Naive thymus-derived CD4-positive, alpha-beta T cell (primary cell): ENCODE data around the gene ITGA11. TPM values are rescaled to one million over a fixed set of nuclear protein-coding genes. Genes with fewer than 3 reads are reported as not detected.

Experiments
- ATAC-seq: fragments of 150-1000 bp; cut with Tn5 transposase; 2 replicates; pipeline ENCODE4 v1.10.0; 2021; ENCODE audit warnings: mild to moderate bottlenecking, moderate library complexity
- CTCF ChIA-PET: fragments of 350-600 bp; sonication (Branson Sonifier 250); formaldehyde crosslinking; loops from one replicate; lab custom pipeline; 2021; ENCODE audit warnings: antibody characterized with exemption; lab: Charles Lee
- POLR2A ChIA-PET: fragments of 350-600 bp; sonication (Branson Sonifier 250); formaldehyde crosslinking; loops from one replicate; lab custom pipeline; 2021; ENCODE audit warnings: antibody characterized with exemption, inconsistent platforms; lab: Charles Lee
- DNase-seq, 9 donors: peaks; one replicate each; pipeline versions ENCODE4 v3.0.0 to v3.0.0-alpha.2; 2020 to 2022; ENCODE audit warnings: mixed read lengths in 1 of 9
- H3K27ac ChIP-seq: one replicate; pipeline ENCODE4 v1.7.0; 2013; ENCODE audit warnings: mild to moderate bottlenecking, low read depth, low read length, moderate library complexity
- H3K27me3 ChIP-seq, 2 donors: one replicate each; pipeline ENCODE4 v1.7.0; 2013; ENCODE audit warnings: low read length in 2 of 2, mild to moderate bottlenecking in 2 of 2, moderate library complexity in 2 of 2; ENCODE audit not compliant: control insufficient read depth in 2 of 2, insufficient read depth in 2 of 2
- H3K36me3 ChIP-seq, 3 experiments: 1 replicate in 2 of 3; 2 replicates in 1 of 3; pipeline ENCODE4 v1.7.0; 2013; ENCODE audit warnings: low read length in 3 of 3, mild to moderate bottlenecking in 3 of 3, moderate library complexity in 1 of 3; ENCODE audit not compliant: insufficient read depth in 3 of 3, control insufficient read depth in 2 of 3
- H3K4me1 ChIP-seq, 2 donors: one replicate each; pipeline ENCODE4 v1.7.0; 2013; ENCODE audit warnings: low read length in 2 of 2, mild to moderate bottlenecking in 2 of 2, moderate library complexity in 1 of 2; ENCODE audit not compliant: control insufficient read depth in 2 of 2, insufficient read depth in 2 of 2
- H3K4me3 ChIP-seq: 2 replicates; pipeline ENCODE4 v1.7.0; 2013; ENCODE audit warnings: mild to moderate bottlenecking, low read length
- H3K9me3 ChIP-seq, 3 experiments: 1 replicate in 2 of 3; 2 replicates in 1 of 3; pipeline ENCODE4 v1.7.0; 2013; ENCODE audit warnings: low read length in 3 of 3; ENCODE audit not compliant: control insufficient read depth in 2 of 3
- H3K27ac Mint-ChIP-seq, 9 donors: one replicate each; pipeline ENCODE4 v1.8.0; 2020 to 2022; ENCODE audit warnings: mixed read lengths in 9 of 9, mild to moderate bottlenecking in 8 of 9, moderate library complexity in 5 of 9, inconsistent platforms in 2 of 9
- H3K27me3 Mint-ChIP-seq, 5 donors: one replicate each; pipeline ENCODE4 v1.8.0; 2021 to 2022; ENCODE audit warnings: mixed read lengths in 5 of 5, mild to moderate bottlenecking in 1 of 5
- H3K36me3 Mint-ChIP-seq, 5 donors: one replicate each; pipeline ENCODE4 v1.8.0; 2020 to 2022; ENCODE audit warnings: mixed read lengths in 5 of 5, mild to moderate bottlenecking in 3 of 5, inconsistent platforms in 1 of 5
- H3K4me1 Mint-ChIP-seq, 7 donors: one replicate each; pipeline ENCODE4 v1.8.0; 2020 to 2022; ENCODE audit warnings: mixed read lengths in 7 of 7, mild to moderate bottlenecking in 3 of 7, inconsistent platforms in 1 of 7
- H3K4me3 Mint-ChIP-seq, 10 donors: one replicate each; pipeline ENCODE4 v1.8.0; 2020 to 2022; ENCODE audit warnings: mild to moderate bottlenecking in 10 of 10, mixed read lengths in 10 of 10, moderate library complexity in 6 of 10, inconsistent platforms in 2 of 10
- H3K9me3 Mint-ChIP-seq, 11 donors: one replicate each; pipeline ENCODE4 v1.8.0; 2020 to 2022; ENCODE audit warnings: mixed read lengths in 11 of 11, mild to moderate bottlenecking in 4 of 11, inconsistent platforms in 1 of 11, moderate library complexity in 1 of 11
- intact Hi-C, 2 donors: fragments of 100-400 bp; cut with micrococcal nuclease; formaldehyde crosslinking; loops; one replicate each; pipeline ENCODE4 v1.15.1; 2023
- polyA plus RNA-seq, 2 donors: library from polyadenylated mRNA; unstranded; fragments of 300-500 nt; fragmentation: Illumina TruSeq; gene quantifications; one replicate each; pipeline ENCODE4 v1.2.3, GENCODE V29; 2021
- total RNA-seq, 6 experiments: library from RNA in 5 of 6; stranded (reverse) in 5 of 6; gene quantifications; 1 replicate in 5 of 6; 2 replicates in 1 of 6; pipeline ENCODE4 v1.2.3 and lab custom pipeline; 2021 to 2026

Gene ITGA11
- total and polyA plus RNA-seq, 7 experiments from 2014 or later: 0.02 to 1.1 (median 0.08) TPM; not detected in 2

DNA sequence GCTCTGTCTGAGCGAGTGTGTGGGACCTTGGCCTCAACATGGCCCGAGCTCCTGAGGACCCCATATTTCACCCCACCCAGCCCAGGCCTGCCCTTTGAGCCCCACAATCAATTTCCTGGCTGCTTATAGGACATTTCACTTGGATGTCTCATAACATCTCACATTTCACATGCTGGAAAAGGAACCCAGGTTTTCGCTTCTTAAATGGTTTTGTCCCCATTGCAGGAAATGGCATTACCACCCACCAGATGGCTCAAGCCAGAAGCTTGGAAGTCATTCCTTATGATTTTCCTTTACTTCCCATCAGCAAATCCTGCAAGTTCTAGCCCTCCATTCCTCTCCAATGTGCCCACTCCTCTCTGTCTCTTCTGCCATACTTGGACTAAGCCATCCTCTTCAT, 14.9 kb downstream of the ITGA11 start:
- Mint-ChIP-seq H3K9me3 (no peaks in the 10 kb centered on the region), H3K4me3 (no peak overlapping the region), H3K27me3 (peaks cover 0 to 6% (median 4%) of the 10 kb centered on the region in 5 donors), H3K4me1 (no peaks in the 10 kb centered on the region), H3K36me3 (no peaks in the 10 kb centered on the region), H3K27ac (no peak overlapping the region)
- H3K4me3 ChIP-seq: no peak overlapping the region
- H3K9me3 ChIP-seq: no peaks in the 10 kb centered on the region
- no peak for ATAC-seq
- no peaks in the 10 kb centered on the region for H3K4me1 ChIP-seq
- peak in 1 of 9 donors; percentile 4 for DNase-seq
- ChIA-PET POLR2A (no interaction called here), CTCF (no interaction called here)
- intact Hi-C loops: no loop called here
- no peak overlapping the region for H3K27ac ChIP-seq
- no peaks in the 10 kb centered on the region for H3K36me3 ChIP-seq
- H3K27me3 ChIP-seq: no peaks in the 10 kb centered on the region

DNA sequence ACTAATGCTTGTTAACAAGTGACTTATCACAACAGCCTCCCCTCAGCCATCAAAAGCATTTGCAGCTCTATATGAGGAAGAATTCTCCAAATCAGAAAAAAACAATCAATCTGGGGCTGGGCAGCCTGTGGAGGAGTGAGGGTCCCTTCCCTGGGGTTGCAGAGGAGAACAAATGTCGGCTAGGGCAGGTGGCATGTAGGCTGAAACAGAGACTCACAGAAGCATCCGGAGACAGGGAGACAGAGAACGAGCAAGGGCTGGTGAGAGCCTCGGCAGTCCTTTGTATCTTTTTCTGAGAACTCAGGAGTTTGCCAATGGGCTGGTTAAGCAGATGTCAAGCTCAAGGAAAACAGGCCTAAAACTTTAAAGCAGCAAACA, 15.8 kb downstream of the ITGA11 start:
- ATAC-seq: no peak
- intact Hi-C loops: no loop called here
- Mint-ChIP-seq H3K27ac (no peak overlapping the region), H3K27me3 (peaks cover 0 to 6% (median under 1%) of the 10 kb centered on the region in 5 donors), H3K4me1 (no peaks in the 10 kb centered on the region), H3K9me3 (no peaks in the 10 kb centered on the region), H3K36me3 (no peaks in the 10 kb centered on the region), H3K4me3 (no peak overlapping the region)
- POLR2A ChIA-PET: no interaction called here
- Histone ChIP-seq H3K4me3 (no peak overlapping the region), H3K36me3 (no peaks in the 10 kb centered on the region), H3K9me3 (no peaks in the 10 kb centered on the region), H3K27ac (no peak overlapping the region), H3K4me1 (no peaks in the 10 kb centered on the region), H3K27me3 (no peaks in the 10 kb centered on the region)
- DNase-seq: no peak
- CTCF ChIA-PET: no interaction called here

DNA sequence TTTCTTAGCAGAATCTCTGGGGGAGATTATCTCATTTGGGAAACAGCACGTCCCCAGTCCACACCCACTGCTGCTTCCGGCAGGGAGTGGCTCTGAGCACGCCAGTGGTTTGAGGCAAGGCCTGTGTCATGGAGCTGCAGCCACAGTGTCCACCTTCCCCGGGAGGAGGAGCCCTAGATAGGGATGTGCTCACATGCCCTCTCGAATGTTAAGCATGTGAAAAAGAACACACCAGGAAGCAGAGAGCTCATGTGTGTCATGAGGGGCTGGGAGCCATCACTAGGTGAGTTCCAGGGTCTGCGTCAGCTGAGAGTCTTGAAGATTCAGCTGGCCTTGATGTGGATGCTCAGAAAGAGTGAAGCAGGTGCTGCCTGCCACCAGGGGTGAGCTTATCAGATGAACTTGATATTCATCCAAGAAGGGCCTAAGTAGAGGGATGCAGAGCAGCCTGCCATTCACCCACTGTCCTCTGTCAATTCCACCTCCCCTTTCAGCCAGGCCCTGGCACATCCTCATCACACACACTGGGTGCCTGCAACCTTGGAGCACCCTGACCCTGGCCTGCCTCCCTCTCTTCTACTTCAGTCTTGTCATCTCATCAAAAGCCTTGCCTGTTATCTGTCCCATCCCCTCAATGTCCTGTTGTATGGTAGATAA, 16.3 kb downstream of the ITGA11 start:
- no peak for ATAC-seq
- Histone ChIP-seq H3K27me3 (no peaks in the 10 kb centered on the region), H3K4me1 (no peaks in the 10 kb centered on the region), H3K9me3 (no peaks in the 10 kb centered on the region), H3K27ac (no peak overlapping the region), H3K36me3 (no peaks in the 10 kb centered on the region), H3K4me3 (no peak overlapping the region)
- CTCF ChIA-PET: no interaction called here
- Mint-ChIP-seq H3K4me1 (no peaks in the 10 kb centered on the region), H3K4me3 (no peak overlapping the region), H3K27ac (no peak overlapping the region), H3K27me3 (peaks cover 0 to 5% (median 0%) of the 10 kb centered on the region in 5 donors), H3K9me3 (no peaks in the 10 kb centered on the region), H3K36me3 (no peaks in the 10 kb centered on the region)
- no peak for DNase-seq
- intact Hi-C loops: no loop called here
- POLR2A ChIA-PET: no interaction called here

DNA sequence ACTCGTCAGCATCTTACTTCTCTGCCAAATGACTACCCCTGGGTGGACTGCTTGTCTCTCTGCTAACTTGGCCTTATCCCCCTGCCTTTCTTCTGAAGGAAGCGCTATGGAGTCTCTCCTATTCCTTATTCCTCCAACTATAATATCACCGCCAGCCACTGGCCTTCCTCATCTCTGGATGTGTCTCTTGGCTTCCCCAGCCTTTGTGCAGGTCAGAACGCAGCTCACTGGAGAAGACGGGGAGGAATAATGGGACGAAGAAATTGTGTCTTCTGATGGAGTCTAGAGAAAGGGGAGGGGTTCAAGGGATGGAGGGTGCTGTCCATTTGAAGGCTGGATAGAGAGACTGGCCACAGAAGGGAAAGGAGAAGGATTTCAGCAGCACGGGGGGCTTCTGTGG, 16.9 kb downstream of the ITGA11 start:
- Mint-ChIP-seq H3K36me3 (no peaks in the 10 kb centered on the region), H3K4me1 (no peaks in the 10 kb centered on the region), H3K4me3 (no peak overlapping the region), H3K27me3 (peaks cover 0 to 4% (median 0%) of the 10 kb centered on the region in 5 donors), H3K27ac (no peak overlapping the region), H3K9me3 (no peaks in the 10 kb centered on the region)
- intact Hi-C loops: no loop called here
- no peak overlapping the region for H3K4me3 ChIP-seq
- H3K36me3 ChIP-seq: no peaks in the 10 kb centered on the region
- H3K27me3 ChIP-seq: no peaks in the 10 kb centered on the region
- H3K4me1 ChIP-seq: no peaks in the 10 kb centered on the region
- ChIA-PET CTCF (no interaction called here), POLR2A (no interaction called here)
- no peak for DNase-seq
- ATAC-seq: no peak
- H3K27ac ChIP-seq: no peak overlapping the region
- H3K9me3 ChIP-seq: no peaks in the 10 kb centered on the region

DNA sequence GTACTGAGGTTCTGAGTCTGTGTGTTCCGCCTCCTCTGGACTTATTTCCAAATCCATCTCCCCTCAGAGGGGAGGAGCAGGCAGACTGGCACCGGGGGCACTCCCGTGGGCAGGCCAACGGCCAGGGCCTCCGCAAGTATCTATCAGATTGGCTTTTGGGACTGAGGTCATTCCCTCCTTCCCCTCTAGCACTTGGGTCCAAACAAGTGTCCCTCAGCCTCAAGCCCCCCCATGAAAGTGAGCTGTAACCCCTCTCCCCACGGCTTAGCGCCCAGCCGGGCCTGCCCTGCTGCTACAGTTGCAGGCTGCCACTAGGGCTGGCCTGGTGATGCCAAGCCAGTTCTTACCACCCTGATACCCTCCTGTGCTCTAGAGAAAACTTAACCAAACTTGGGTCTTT, 17.4 kb downstream of the ITGA11 start:
- CTCF ChIA-PET: no interaction called here
- no peak for ATAC-seq
- peaks cover 0 to 4% (median 0%) of the 10 kb centered on the region in 5 donors for H3K27me3 Mint-ChIP-seq

DNA sequence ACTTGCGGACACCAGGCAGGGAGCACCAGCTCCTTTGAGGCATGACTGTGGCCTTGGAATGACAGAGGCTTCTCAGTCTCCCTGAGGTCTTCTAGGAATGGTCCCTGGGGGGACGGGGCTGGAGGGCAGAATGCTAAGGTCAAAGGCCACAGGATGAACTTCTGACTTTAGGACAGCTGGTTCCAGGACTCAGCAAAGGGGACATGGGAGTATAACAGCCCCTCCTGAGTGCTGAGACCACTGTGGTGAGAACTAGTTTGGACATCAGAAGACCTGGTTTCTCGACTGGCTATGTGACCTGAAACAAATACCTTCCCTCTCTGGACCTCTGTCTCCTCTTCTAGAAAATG, 17.8 kb downstream of the ITGA11 start:
- intact Hi-C loops: no loop called here
- Histone ChIP-seq H3K4me3 (no peak overlapping the region), H3K36me3 (no peaks in the 10 kb centered on the region), H3K27ac (no peak overlapping the region), H3K27me3 (no peaks in the 10 kb centered on the region), H3K4me1 (no peaks in the 10 kb centered on the region), H3K9me3 (no peaks in the 10 kb centered on the region)
- Mint-ChIP-seq H3K4me3 (no peak overlapping the region), H3K4me1 (no peaks in the 10 kb centered on the region), H3K36me3 (no peaks in the 10 kb centered on the region), H3K9me3 (peaks cover 0 to 2% (median 0%) of the 10 kb centered on the region in 11 donors), H3K27ac (no peak overlapping the region), H3K27me3 (peaks cover 0 to 4% (median 0%) of the 10 kb centered on the region in 5 donors)
- ChIA-PET POLR2A (no interaction called here), CTCF (no interaction called here)
- no peak for ATAC-seq
- no peak for DNase-seq

More for the DNA sequence above, 17.4 kb downstream of the ITGA11 start:
- intact Hi-C loops: no loop called here
- no peaks in the 10 kb centered on the region for H3K4me1 Mint-ChIP-seq
- no peak overlapping the region for H3K4me3 Mint-ChIP-seq
- no peaks in the 10 kb centered on the region for H3K27me3 ChIP-seq
- POLR2A ChIA-PET: no interaction called here
- H3K36me3 ChIP-seq: no peaks in the 10 kb centered on the region
- no peak overlapping the region for H3K4me3 ChIP-seq
- H3K27ac Mint-ChIP-seq: peak overlapping the region in 1 of 9 donors; percentile 51
- H3K27ac ChIP-seq: no peak overlapping the region
- DNase-seq: no peak
- H3K9me3 Mint-ChIP-seq: peaks cover 0 to 2% (median 0%) of the 10 kb centered on the region in 11 donors
- no peaks in the 10 kb centered on the region for H3K36me3 Mint-ChIP-seq
- H3K4me1 ChIP-seq: no peaks in the 10 kb centered on the region
- H3K9me3 ChIP-seq: no peaks in the 10 kb centered on the region
